Fibroblast of peridontal ligament (primary cell): ENCODE measurements around the gene CYP27A1.

Experiments
- DNase-seq: peaks from one replicate; pipeline ENCODE4 v3.0.0-alpha.2; 2010; ENCODE audit errors: extremely low read depth

The CYP27A1 gene

GRCh38 chr2:218858671-218859555, 77.0 kb downstream of the CYP27A1 start:
- no peak for DNase-seq

DNA sequence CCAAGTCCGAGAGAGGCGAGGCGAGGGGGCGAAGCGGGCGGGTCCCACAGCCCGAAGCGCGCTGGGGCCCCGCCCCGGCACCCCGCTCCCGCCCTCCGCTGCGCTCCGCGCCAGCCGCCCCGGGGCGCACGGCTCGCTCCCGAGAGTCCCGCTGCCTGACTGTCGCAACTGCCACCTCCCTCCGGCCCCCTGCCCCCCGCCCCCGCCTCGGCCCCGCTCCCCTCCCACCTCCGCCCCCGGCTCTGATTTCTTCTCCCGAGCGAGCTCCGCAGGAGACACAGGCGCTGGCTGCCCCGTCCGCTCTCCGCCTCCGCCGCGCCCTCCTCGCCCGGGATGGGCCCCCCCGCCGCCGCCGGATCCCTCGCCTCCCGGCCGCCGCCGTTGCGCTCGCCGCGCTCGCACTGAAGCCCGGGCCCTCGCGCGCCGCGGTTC, 77.6 kb downstream of the CYP27A1 start, which contains the start of gene WNT6:
Gene WNT6, plus strand, starts transcription at position 250 of the 432 bp plus-strand sequence. CDS start 233 bp downstream, outside the sequence.
- no peak for DNase-seq

DNA sequence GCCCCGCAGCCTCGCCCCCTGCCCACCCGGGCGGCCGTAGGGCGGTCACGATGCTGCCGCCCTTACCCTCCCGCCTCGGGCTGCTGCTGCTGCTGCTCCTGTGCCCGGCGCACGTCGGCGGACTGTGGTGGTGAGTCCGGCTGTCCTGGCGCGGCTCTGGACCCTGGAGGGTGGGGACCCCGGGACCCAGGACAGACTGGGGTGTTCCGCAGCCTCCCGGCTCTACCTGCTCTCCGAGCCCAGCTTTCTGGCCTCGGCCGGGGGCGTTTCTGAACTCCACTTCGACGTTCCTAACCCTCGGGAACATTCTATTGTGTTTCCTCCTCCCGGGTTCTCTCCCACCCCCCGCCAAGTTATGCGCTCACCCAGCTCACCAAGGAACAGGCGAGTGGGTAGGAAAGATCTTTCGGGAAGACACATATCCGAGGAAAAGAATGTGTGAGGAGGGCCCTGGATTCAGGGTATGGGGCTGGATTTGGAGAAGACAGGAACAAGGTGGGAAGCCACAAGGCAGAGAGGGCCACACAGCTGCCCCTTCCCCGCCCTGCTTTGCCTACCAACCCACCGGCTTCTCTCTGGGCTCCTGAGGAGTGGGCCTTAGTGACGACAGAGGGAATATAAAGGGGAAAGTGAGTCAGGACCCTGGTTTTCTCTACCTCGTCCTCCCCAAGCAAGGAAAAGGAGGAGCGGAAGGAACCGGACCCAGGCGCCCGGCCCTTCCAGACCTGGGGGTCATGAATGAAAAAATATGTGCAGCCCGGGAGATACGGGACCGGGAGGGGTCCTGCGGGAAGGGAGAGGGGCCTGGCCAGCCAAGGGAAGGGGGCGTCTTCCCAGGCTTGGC, 78.3 kb downstream of the CYP27A1 start:
- DNase-seq: no peak

DNA sequence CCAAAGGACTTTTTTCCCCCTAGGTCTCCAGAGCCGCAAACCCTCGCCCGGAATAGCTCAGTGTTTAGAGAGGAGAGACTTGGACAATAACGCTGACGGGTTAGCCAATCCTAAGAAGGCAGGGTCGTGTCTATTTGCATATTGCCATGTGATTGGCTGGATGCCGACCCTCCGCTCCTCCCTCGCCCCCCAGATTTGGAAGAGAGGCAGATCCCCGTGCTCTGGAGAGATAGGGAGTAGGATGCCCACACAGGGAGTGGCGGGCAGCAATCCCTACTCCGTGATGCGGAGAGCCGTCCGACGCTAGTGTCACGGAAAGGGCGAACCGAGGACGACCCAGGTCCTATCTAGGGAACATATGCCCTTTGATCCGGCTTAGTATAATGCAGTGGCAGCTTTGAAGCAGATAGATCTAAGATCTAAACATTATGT, 79.0 kb downstream of the CYP27A1 start:
- DNase-seq: no peak

- no peak for DNase-seq
Measured at GRCh38 chr2:218861645-218862318, 79.8 kb downstream of the CYP27A1 start.

- no peak for DNase-seq
Measured at GRCh38 chr2:218863021-218863520, 81.1 kb downstream of the CYP27A1 start.
